GM23248 (cell line): ENCODE data around the gene WWC1. TPM values are rescaled to one million over a fixed set of nuclear protein-coding genes. Genes with fewer than 3 reads are reported as not detected.

ENCODE experiments used
- DNase-seq: peaks from one replicate; pipeline ENCODE4 v3.0.0-alpha.2; 2015
- H2AFZ ChIP-seq: fragments of 200-600 bp; sonication (generic); 2 replicates; pipeline ENCODE4 v1.6.1; 2016; ENCODE audit warnings: antibody characterized with exemption
- H3F3A ChIP-seq: fragments of 200-600 bp; sonication (generic); 2 replicates; pipeline ENCODE4 v1.6.1; 2016; ENCODE audit warnings: mild to moderate bottlenecking, antibody characterized with exemption, mixed run types; ENCODE audit not compliant: insufficient read depth
- H3K27ac ChIP-seq: fragments of 200-600 bp; sonication (generic); 2 replicates; pipeline ENCODE4 v1.5.1; 2016; ENCODE audit warnings: mild to moderate bottlenecking
- H3K27me3 ChIP-seq: fragments of 200-600 bp; sonication (generic); replicated peaks from 2 replicates; pipeline ENCODE4 v1.6.1; 2016; ENCODE audit warnings: mild to moderate bottlenecking; ENCODE audit not compliant: insufficient read depth
- H3K36me3 ChIP-seq: fragments of 200-600 bp; sonication (generic); 2 replicates; pipeline ENCODE4 v1.6.1; 2016; ENCODE audit warnings: low read depth, mild to moderate bottlenecking
- H3K4me1 ChIP-seq: fragments of 200-600 bp; sonication (generic); 2 replicates; pipeline ENCODE4 v1.6.1; 2016; ENCODE audit warnings: mild to moderate bottlenecking; ENCODE audit not compliant: insufficient read depth
- H3K4me2 ChIP-seq: fragments of 200-600 bp; sonication (generic); one replicate; pipeline ENCODE4 v1.6.1; 2016; ENCODE audit warnings: mild to moderate bottlenecking; ENCODE audit not compliant: unreplicated experiment
- H3K4me3 ChIP-seq: fragments of 200-600 bp; sonication (generic); 2 replicates; pipeline ENCODE4 v1.5.1; 2016; ENCODE audit warnings: mild to moderate bottlenecking
- H3K79me2 ChIP-seq: fragments of 200-600 bp; sonication (generic); 2 replicates; pipeline ENCODE4 v1.6.1; 2016; ENCODE audit warnings: mild to moderate bottlenecking; ENCODE audit not compliant: insufficient read depth
- H3K9ac ChIP-seq: fragments of 200-600 bp; sonication (generic); 2 replicates; pipeline ENCODE4 v1.6.1; 2016; ENCODE audit warnings: mild to moderate bottlenecking
- H3K9me2 ChIP-seq: fragments of 200-600 bp; sonication (generic); 2 replicates; pipeline ENCODE4 v1.6.1; 2016; ENCODE audit warnings: mixed run types, mild to moderate bottlenecking, moderate library complexity; ENCODE audit not compliant: insufficient read depth
- H3K9me3 ChIP-seq: fragments of 200-600 bp; sonication (generic); one replicate; pipeline ENCODE4 v1.6.1; 2017; ENCODE audit warnings: low read depth
- H4K20me1 ChIP-seq: fragments of 200-600 bp; sonication (generic); 2 replicates; pipeline ENCODE4 v1.6.0; 2016; ENCODE audit not compliant: insufficient read depth
- EZH2 ChIP-seq: fragments of 200-600 bp; sonication (generic); IDR thresholded peaks from 2 replicates; pipeline ENCODE4 v1.6.1; 2018; ENCODE audit warnings: antibody characterized with exemption, mild to moderate bottlenecking; ENCODE audit not compliant: insufficient read depth, poor library complexity, severe bottlenecking
- EZH2phosphoT487 ChIP-seq: fragments of 200-600 bp; sonication (generic); IDR thresholded peaks from 2 replicates; pipeline ENCODE4 v1.6.1; 2018; ENCODE audit warnings: antibody characterized with exemption, moderate library complexity, mild to moderate bottlenecking, low read depth; ENCODE audit not compliant: insufficient read depth
- WGBS, 2 experiments: methylation state at CpG; one replicate each; pipeline ENCODE4 v1.1.6; 2015 to 2017; ENCODE audit warnings: low lambda C conversion rate in 2 of 2, low coverage in 1 of 2; ENCODE audit errors: missing lambda C conversion rate in 2 of 2; 5-methylcytosine and 5-hydroxymethylcytosine counted together
- in situ Hi-C: fragments of 300-500 bp; cut with MboI; formaldehyde crosslinking; loops from 2 replicates; pipeline ENCODE4 v1.15.0; 2020
- polyA plus RNA-seq: library from polyadenylated mRNA; unstranded; fragments of >200 nt; fragmentation: Nextera tagmentation; extraction: Ambion mirVana; gene quantifications from 2 replicates; pipeline ENCODE4 v1.2.1, GENCODE V29; 2016
- total RNA-seq: library from RNA; depleted of rRNA; stranded (reverse); fragments of >200 nt; shearing (Covaris generic); gene quantifications from 2 replicates; pipeline ENCODE4 v1.2.3, GENCODE V29; 2014

WWC1 gene
- total and polyA plus RNA-seq, 2 experiments from 2014 or later: 1.8 to 7.1 TPM

GRCh38 chr5:168319774-168320173 is 28.3 kb downstream of the WWC1 start:
- Histone ChIP-seq H3K9me3 (no peaks in the 10 kb centered on the region), H4K20me1 (no peaks in the 10 kb centered on the region), H3F3A (peaks cover 13% of the 10 kb centered on the region; the same call in 1 of the 2 replicates), H3K27ac (no peak overlapping the region), H2AFZ (no peak overlapping the region), H3K4me2 (no peak overlapping the region), H3K9ac (no peak overlapping the region), H3K36me3 (no peaks in the 10 kb centered on the region), H3K4me1 (peaks cover 31% of the 10 kb centered on the region), H3K4me3 (no peak overlapping the region), H3K9me2 (no peaks in the 10 kb centered on the region), H3K27me3 (no peaks in the 10 kb centered on the region), H3K79me2 (no peaks in the 10 kb centered on the region)
- in situ Hi-C loops: no loop called here
- WGBS, 2 experiments: 91 to 93% methylated on average over 3 of the region's 3 CpGs
- TF ChIP-seq EZH2phosphoT487 (no peak), EZH2 (no peak)
- DNase-seq: no peak

- H3K79me2 ChIP-seq: no peaks in the 10 kb centered on the region
- peaks cover 27% of the 10 kb centered on the region for H3K4me1 ChIP-seq
- DNase-seq: no peak
- H3K9me2 ChIP-seq: no peaks in the 10 kb centered on the region
- no peaks in the 10 kb centered on the region for H4K20me1 ChIP-seq
- TF ChIP-seq EZH2phosphoT487 (no peak), EZH2 (no peak)
- no peaks in the 10 kb centered on the region for H3K27me3 ChIP-seq
- no peak overlapping the region for H3K9ac ChIP-seq
- 93 to 94% methylated on average over 9 of the region's 9 CpGs for WGBS, 2 experiments
- H3K36me3 ChIP-seq: no peaks in the 10 kb centered on the region
- no peak overlapping the region for H2AFZ ChIP-seq
- no peak overlapping the region for H3K27ac ChIP-seq
- H3K9me3 ChIP-seq: no peaks in the 10 kb centered on the region
- in situ Hi-C loops: no loop called here
- no peak overlapping the region for H3K4me2 ChIP-seq
- no peak overlapping the region for H3K4me3 ChIP-seq
- peaks cover 13% of the 10 kb centered on the region; the same call in 1 of the 2 replicates for H3F3A ChIP-seq
These were observed 29.4 kb downstream of the WWC1 start for GRCh38 chr5:168320805-168321204.

- no peak overlapping the region for H3K27ac ChIP-seq
- no peaks in the 10 kb centered on the region for H3K36me3 ChIP-seq
- no peak overlapping the region for H3K9ac ChIP-seq
- H3K9me3 ChIP-seq: no peaks in the 10 kb centered on the region
- no peaks in the 10 kb centered on the region for H4K20me1 ChIP-seq
- H3K4me2 ChIP-seq: peak overlapping the region; percentile 56
- H3K27me3 ChIP-seq: no peaks in the 10 kb centered on the region
- H3K4me3 ChIP-seq: no peak overlapping the region
- WGBS, 2 experiments: 72% methylated on average over 5 of the region's 5 CpGs
- TF ChIP-seq EZH2phosphoT487 (no peak), EZH2 (no peak)
- H3K9me2 ChIP-seq: no peaks in the 10 kb centered on the region
- no peak for DNase-seq
- in situ Hi-C loops: no loop called here
- peaks cover 20% of the 10 kb centered on the region for H3F3A ChIP-seq
- no peaks in the 10 kb centered on the region for H3K79me2 ChIP-seq
- no peak overlapping the region for H2AFZ ChIP-seq
- H3K4me1 ChIP-seq: peaks cover 27% of the 10 kb centered on the region
These were observed 33.6 kb downstream of the WWC1 start for GRCh38 chr5:168324859-168325630.

- in situ Hi-C loops: no loop called here
- peak overlapping the region; percentile 1 for H3K4me2 ChIP-seq
- DNase-seq: peak; percentile 63
- H3K79me2 ChIP-seq: no peaks in the 10 kb centered on the region
- no peaks in the 10 kb centered on the region for H3K9me3 ChIP-seq
- peaks cover 27% of the 10 kb centered on the region for H3K4me1 ChIP-seq
- H2AFZ ChIP-seq: no peak overlapping the region
- no peaks in the 10 kb centered on the region for H3K27me3 ChIP-seq
- H3K9me2 ChIP-seq: no peaks in the 10 kb centered on the region
- H4K20me1 ChIP-seq: no peaks in the 10 kb centered on the region
- peak overlapping the region; percentile 25 for H3K27ac ChIP-seq
- no peak overlapping the region for H3K9ac ChIP-seq
- 60% methylated on average over 3 of the region's 3 CpGs for WGBS, 2 experiments
- TF ChIP-seq EZH2phosphoT487 (no peak), EZH2 (no peak)
- H3K4me3 ChIP-seq: no peak overlapping the region
- no peaks in the 10 kb centered on the region for H3K36me3 ChIP-seq
- peaks cover 20% of the 10 kb centered on the region for H3F3A ChIP-seq
These were observed 35.6 kb downstream of the WWC1 start for GRCh38 chr5:168327019-168327421.
